Chondrocyte (in vitro differentiated cells): ENCODE results near the gene VSTM2A. TPM values are rescaled to one million over a fixed set of nuclear protein-coding genes. Genes with fewer than 3 reads are reported as not detected.

Source experiments
- DNase-seq: peaks from one replicate; pipeline ENCODE4 v3.0.0; 2021; ENCODE audit warnings: mixed read lengths, low spot score
- H3K27ac Mint-ChIP-seq: one replicate; pipeline ENCODE4 v1.8.0; 2021; ENCODE audit warnings: mild to moderate bottlenecking, moderate library complexity, mixed read lengths; ENCODE audit not compliant: unreplicated experiment
- H3K27me3 Mint-ChIP-seq: 2 replicates; pipeline ENCODE4 v1.8.0; 2021; ENCODE audit warnings: low read depth, mixed read lengths
- H3K36me3 Mint-ChIP-seq: 2 replicates; pipeline ENCODE4 v1.8.0; 2021; ENCODE audit warnings: low read depth, mixed read lengths
- H3K4me1 Mint-ChIP-seq: 2 replicates; pipeline ENCODE4 v1.8.0; 2021; ENCODE audit warnings: low read depth, mild to moderate bottlenecking, mixed read lengths
- H3K4me3 Mint-ChIP-seq: one replicate; pipeline ENCODE4 v1.8.0; 2021; ENCODE audit warnings: mild to moderate bottlenecking, moderate library complexity, mixed read lengths; ENCODE audit not compliant: unreplicated experiment
- H3K9me3 Mint-ChIP-seq: 2 replicates; pipeline ENCODE4 v1.8.0; 2021; ENCODE audit warnings: low read depth, mixed read lengths
- total RNA-seq: library from RNA; stranded (reverse); gene quantifications from 3 replicates; pipeline ENCODE4 v1.2.1, GENCODE V29; 2021
- TF ChIP-seq, protein P1 (sequence below): fragments of 200-600 bp; sonication (generic); IDR thresholded peaks from 2 replicates; pipeline ENCODE4 v1.5.0; 2021; ENCODE audit warnings: antibody characterized with exemption, mild to moderate bottlenecking, moderate library complexity

Gene VSTM2A
- total RNA-seq, 1 donor from 2014 or later = not detected

DNA sequence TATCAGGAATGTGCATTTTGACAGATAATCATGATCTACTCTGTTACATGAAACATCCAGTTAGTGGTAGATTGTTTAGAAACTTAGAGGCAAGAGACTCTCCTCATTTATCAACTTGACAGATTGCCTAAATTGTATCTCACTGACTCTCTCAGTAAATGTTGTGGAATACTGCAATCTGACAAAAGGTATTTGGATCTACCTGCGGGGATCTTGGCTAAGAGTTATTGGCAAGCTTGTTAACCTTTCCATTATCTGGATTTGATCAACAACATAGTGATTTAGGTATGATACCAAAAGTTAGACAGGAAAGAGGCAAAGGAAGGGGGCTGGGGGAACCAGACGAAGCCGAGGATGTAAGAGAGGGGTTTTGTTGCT lies 2.0 kb downstream of the VSTM2A start:
- H3K4me1 Mint-ChIP-seq = peaks cover 7% of the 10 kb centered on the region
- DNase-seq = no peak
- H3K9me3 Mint-ChIP-seq = no peaks in the 10 kb centered on the region
- H3K27me3 Mint-ChIP-seq = peaks cover 47% of the 10 kb centered on the region
- H3K36me3 Mint-ChIP-seq = no peaks in the 10 kb centered on the region
- TF ChIP-seq, protein P1, sequence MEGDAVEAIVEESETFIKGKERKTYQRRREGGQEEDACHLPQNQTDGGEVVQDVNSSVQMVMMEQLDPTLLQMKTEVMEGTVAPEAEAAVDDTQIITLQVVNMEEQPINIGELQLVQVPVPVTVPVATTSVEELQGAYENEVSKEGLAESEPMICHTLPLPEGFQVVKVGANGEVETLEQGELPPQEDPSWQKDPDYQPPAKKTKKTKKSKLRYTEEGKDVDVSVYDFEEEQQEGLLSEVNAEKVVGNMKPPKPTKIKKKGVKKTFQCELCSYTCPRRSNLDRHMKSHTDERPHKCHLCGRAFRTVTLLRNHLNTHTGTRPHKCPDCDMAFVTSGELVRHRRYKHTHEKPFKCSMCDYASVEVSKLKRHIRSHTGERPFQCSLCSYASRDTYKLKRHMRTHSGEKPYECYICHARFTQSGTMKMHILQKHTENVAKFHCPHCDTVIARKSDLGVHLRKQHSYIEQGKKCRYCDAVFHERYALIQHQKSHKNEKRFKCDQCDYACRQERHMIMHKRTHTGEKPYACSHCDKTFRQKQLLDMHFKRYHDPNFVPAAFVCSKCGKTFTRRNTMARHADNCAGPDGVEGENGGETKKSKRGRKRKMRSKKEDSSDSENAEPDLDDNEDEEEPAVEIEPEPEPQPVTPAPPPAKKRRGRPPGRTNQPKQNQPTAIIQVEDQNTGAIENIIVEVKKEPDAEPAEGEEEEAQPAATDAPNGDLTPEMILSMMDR = no peak
- no peak overlapping the region for H3K4me3 Mint-ChIP-seq
- no peak overlapping the region for H3K27ac Mint-ChIP-seq

- TF ChIP-seq, protein P1 = no peak
- Mint-ChIP-seq H3K36me3 (no peaks in the 10 kb centered on the region), H3K4me3 (no peak overlapping the region), H3K27ac (no peak overlapping the region), H3K27me3 (peaks cover 42% of the 10 kb centered on the region), H3K9me3 (no peaks in the 10 kb centered on the region), H3K4me1 (peaks cover 7% of the 10 kb centered on the region)
- no peak for DNase-seq
Observed at GRCh38 chr7:54544527-54545240, 2.5 kb downstream of the VSTM2A start.

GRCh38 chr7:54545241-54545563 lies 3.0 kb downstream of the VSTM2A start:
- H3K9me3 Mint-ChIP-seq = no peaks in the 10 kb centered on the region
- no peak overlapping the region for H3K27ac Mint-ChIP-seq
- peaks cover 45% of the 10 kb centered on the region for H3K27me3 Mint-ChIP-seq
- H3K4me1 Mint-ChIP-seq = peaks cover 7% of the 10 kb centered on the region
- H3K36me3 Mint-ChIP-seq = no peaks in the 10 kb centered on the region
- H3K4me3 Mint-ChIP-seq = no peak overlapping the region
- no peak for DNase-seq
- TF ChIP-seq, protein P1 = no peak

- DNase-seq = no peak
- peaks cover 7% of the 10 kb centered on the region for H3K4me1 Mint-ChIP-seq
- H3K4me3 Mint-ChIP-seq = no peak overlapping the region
- H3K9me3 Mint-ChIP-seq = no peaks in the 10 kb centered on the region
- no peaks in the 10 kb centered on the region for H3K36me3 Mint-ChIP-seq
- TF ChIP-seq, protein P1 = peak; percentile 46
- H3K27me3 Mint-ChIP-seq = peaks cover 44% of the 10 kb centered on the region
- no peak overlapping the region for H3K27ac Mint-ChIP-seq
Observed at GRCh38 chr7:54546081-54546985, 4.2 kb downstream of the VSTM2A start.

GRCh38 chr7:54546986-54547314 lies 4.8 kb downstream of the VSTM2A start:
- no peak overlapping the region for H3K27ac Mint-ChIP-seq
- no peak for DNase-seq
- peaks cover under 1% of the 10 kb centered on the region for H3K4me1 Mint-ChIP-seq
- no peaks in the 10 kb centered on the region for H3K9me3 Mint-ChIP-seq
- TF ChIP-seq, protein P1 = peak; percentile 1
- no peaks in the 10 kb centered on the region for H3K36me3 Mint-ChIP-seq
- H3K4me3 Mint-ChIP-seq = no peak overlapping the region
- peaks cover 38% of the 10 kb centered on the region for H3K27me3 Mint-ChIP-seq
